Parathyroid adenoma (tissue), 2 donors: Measurements from ENCODE around the gene MBD2.

ENCODE experiments used
- H2AFZ ChIP-seq: fragments of 300-600 bp; sonication (generic); one replicate; pipeline ENCODE4 v1.7.0; 2017; ENCODE audit warnings: antibody characterized with exemption, mild to moderate bottlenecking
- H3K27ac ChIP-seq: fragments of 300-600 bp; sonication (generic); one replicate; pipeline ENCODE4 v1.7.0; 2017
- H3K27me3 ChIP-seq: fragments of 300-600 bp; sonication (generic); one replicate; pipeline ENCODE4 v1.7.0; 2017; ENCODE audit warnings: low read length; ENCODE audit not compliant: control insufficient read depth, insufficient read depth
- H3K36me3 ChIP-seq: fragments of 300-600 bp; sonication (generic); one replicate; pipeline ENCODE4 v1.7.0; 2017; ENCODE audit warnings: low read length; ENCODE audit not compliant: control insufficient read depth, insufficient read depth
- H3K4me1 ChIP-seq: fragments of 300-600 bp; sonication (generic); one replicate; pipeline ENCODE4 v1.7.0; 2017; ENCODE audit warnings: control low read depth
- H3K4me2 ChIP-seq: fragments of 300-600 bp; sonication (generic); one replicate; pipeline ENCODE4 v1.7.0; 2017; ENCODE audit warnings: low read length
- H3K4me3 ChIP-seq: fragments of 300-600 bp; sonication (generic); one replicate; pipeline ENCODE4 v1.7.0; 2017; ENCODE audit warnings: low read depth, low read length
- H3K79me2 ChIP-seq: fragments of 300-600 bp; sonication (generic); one replicate; pipeline ENCODE4 v1.7.0; 2017; ENCODE audit warnings: control low read depth
- H3K9ac ChIP-seq: fragments of 300-600 bp; sonication (generic); one replicate; pipeline ENCODE4 v1.7.0; 2017; ENCODE audit warnings: mild to moderate bottlenecking
- H3K9me3 ChIP-seq: fragments of 300-600 bp; sonication (generic); one replicate; pipeline ENCODE4 v1.7.0; 2017; ENCODE audit warnings: low read length; ENCODE audit not compliant: control insufficient read depth
- TF ChIP-seq, protein P1 (sequence below): fragments of 300-600 bp; sonication (generic); IDR thresholded peaks from one replicate; pipeline ENCODE4 v1.7.0; 2017; ENCODE audit warnings: antibody characterized with exemption, mild to moderate bottlenecking
- donor health status: primary hyperparathyroidism.

The MBD2 gene

GRCh38 chr18:54116541-54117257 lies 107.8 kb downstream of the MBD2 start:
- Histone ChIP-seq H2AFZ (peak overlapping the region; percentile 23), H3K4me1 (no peaks in the 10 kb centered on the region), H3K4me3 (no peak overlapping the region), H3K9ac (no peak overlapping the region), H3K79me2 (no peaks in the 10 kb centered on the region), H3K36me3 (no peaks in the 10 kb centered on the region), H3K27ac (no peak overlapping the region), H3K9me3 (no peaks in the 10 kb centered on the region), H3K4me2 (no peak overlapping the region), H3K27me3 (no peaks in the 10 kb centered on the region)
- TF ChIP-seq, protein P1, sequence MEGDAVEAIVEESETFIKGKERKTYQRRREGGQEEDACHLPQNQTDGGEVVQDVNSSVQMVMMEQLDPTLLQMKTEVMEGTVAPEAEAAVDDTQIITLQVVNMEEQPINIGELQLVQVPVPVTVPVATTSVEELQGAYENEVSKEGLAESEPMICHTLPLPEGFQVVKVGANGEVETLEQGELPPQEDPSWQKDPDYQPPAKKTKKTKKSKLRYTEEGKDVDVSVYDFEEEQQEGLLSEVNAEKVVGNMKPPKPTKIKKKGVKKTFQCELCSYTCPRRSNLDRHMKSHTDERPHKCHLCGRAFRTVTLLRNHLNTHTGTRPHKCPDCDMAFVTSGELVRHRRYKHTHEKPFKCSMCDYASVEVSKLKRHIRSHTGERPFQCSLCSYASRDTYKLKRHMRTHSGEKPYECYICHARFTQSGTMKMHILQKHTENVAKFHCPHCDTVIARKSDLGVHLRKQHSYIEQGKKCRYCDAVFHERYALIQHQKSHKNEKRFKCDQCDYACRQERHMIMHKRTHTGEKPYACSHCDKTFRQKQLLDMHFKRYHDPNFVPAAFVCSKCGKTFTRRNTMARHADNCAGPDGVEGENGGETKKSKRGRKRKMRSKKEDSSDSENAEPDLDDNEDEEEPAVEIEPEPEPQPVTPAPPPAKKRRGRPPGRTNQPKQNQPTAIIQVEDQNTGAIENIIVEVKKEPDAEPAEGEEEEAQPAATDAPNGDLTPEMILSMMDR: no peak

- Histone ChIP-seq H3K27ac (no peak overlapping the region), H3K9me3 (no peaks in the 10 kb centered on the region), H3K9ac (no peak overlapping the region), H3K79me2 (no peaks in the 10 kb centered on the region), H3K4me2 (no peak overlapping the region), H3K27me3 (no peaks in the 10 kb centered on the region), H3K36me3 (no peaks in the 10 kb centered on the region), H3K4me3 (no peak overlapping the region), H3K4me1 (no peaks in the 10 kb centered on the region), H2AFZ (no peak overlapping the region)
- TF ChIP-seq, protein P1: no peak
These were observed 112.1 kb downstream of the MBD2 start for GRCh38 chr18:54112356-54112755.

DNA sequence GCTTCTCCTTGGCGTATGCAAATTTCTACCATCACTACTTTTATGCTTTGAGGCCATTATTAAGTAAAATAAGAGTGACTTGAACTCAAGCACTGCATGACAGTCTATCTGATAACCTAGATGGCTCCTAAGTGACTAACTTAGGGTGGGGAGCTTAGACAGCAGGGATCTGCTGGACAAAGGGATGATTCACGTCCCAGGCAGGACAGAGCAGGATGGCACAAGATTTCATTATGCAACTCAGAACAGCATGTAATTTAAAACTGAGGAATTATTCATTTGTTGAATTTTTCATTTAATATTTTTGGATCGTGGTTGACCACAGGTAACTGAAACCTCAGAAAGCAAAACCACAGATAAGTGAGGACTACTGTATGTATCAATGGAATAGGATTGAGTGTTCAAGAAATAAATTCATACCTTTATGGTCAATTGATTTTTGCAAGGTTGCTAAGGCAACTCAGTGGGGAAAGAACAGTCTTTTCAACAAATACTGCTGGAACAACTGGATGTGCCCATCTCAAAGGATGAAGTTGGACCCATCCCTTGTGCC lies 115.3 kb downstream of the MBD2 start:
- Histone ChIP-seq H3K4me3 (no peak overlapping the region), H3K36me3 (no peaks in the 10 kb centered on the region), H3K4me2 (no peak overlapping the region)

GRCh38 chr18:54102123-54102522 lies 122.3 kb downstream of the MBD2 start:
- H3K4me1 ChIP-seq: no peaks in the 10 kb centered on the region
- no peaks in the 10 kb centered on the region for H3K27me3 ChIP-seq
- H3K4me3 ChIP-seq: no peak overlapping the region
- no peaks in the 10 kb centered on the region for H3K9me3 ChIP-seq
- no peak overlapping the region for H2AFZ ChIP-seq
- H3K27ac ChIP-seq: no peak overlapping the region
- no peaks in the 10 kb centered on the region for H3K79me2 ChIP-seq
- no peaks in the 10 kb centered on the region for H3K36me3 ChIP-seq
- TF ChIP-seq, protein P1: no peak
- H3K4me2 ChIP-seq: no peak overlapping the region
- H3K9ac ChIP-seq: no peak overlapping the region

More for the DNA sequence above, 115.3 kb downstream of the MBD2 start:
- Histone ChIP-seq H3K4me1 (no peaks in the 10 kb centered on the region), H3K27ac (no peak overlapping the region), H3K9me3 (no peaks in the 10 kb centered on the region), H2AFZ (no peak overlapping the region), H3K79me2 (no peaks in the 10 kb centered on the region), H3K9ac (no peak overlapping the region), H3K27me3 (no peaks in the 10 kb centered on the region)
- TF ChIP-seq, protein P1: no peak
